GF-D8 (cell line): ENCODE results near the gene FXYD6.
"Not testable (repeated sequence)": the region's sequence is repeated elsewhere in the genome, so short reads cannot be mapped to it uniquely, and the experiment has no call there.

Experiments
- DNase-seq: peaks from one replicate; lab custom pipeline; 2025; lab: John Stamatoyannopoulos, UW

FXYD6 gene

GRCh38 chr11:117868815-117869561 lies 7.5 kb downstream of the FXYD6 start:
- no peak for DNase-seq

GRCh38 chr11:117868088-117868487 lies 8.4 kb downstream of the FXYD6 start:
- DNase-seq = no peak

- no peak for DNase-seq
Measured at GRCh38 chr11:117866526-117866925, 9.9 kb downstream of the FXYD6 start.

GRCh38 chr11:117865546-117865945 lies 10.9 kb downstream of the FXYD6 start:
- not testable (repeated sequence) for DNase-seq

GRCh38 chr11:117863383-117863782 lies 13.1 kb downstream of the FXYD6 start:
- no peak for DNase-seq

GRCh38 chr11:117862753-117863152 lies 13.7 kb downstream of the FXYD6 start:
- DNase-seq = no peak

GRCh38 chr11:117862019-117862725 lies 14.3 kb downstream of the FXYD6 start:
- DNase-seq = no peak

- no peak for DNase-seq
Measured at GRCh38 chr11:117861151-117862018, 15.1 kb downstream of the FXYD6 start.

- no peak for DNase-seq
Measured at GRCh38 chr11:117860139-117860538, 16.3 kb downstream of the FXYD6 start.

- no peak for DNase-seq
Measured at GRCh38 chr11:117859488-117860112, 16.9 kb downstream of the FXYD6 start.

- no peak for DNase-seq
Measured at GRCh38 chr11:117859061-117859460, 17.4 kb downstream of the FXYD6 start.

GRCh38 chr11:117857734-117858414 lies 18.6 kb downstream of the FXYD6 start:
- no peak for DNase-seq

- DNase-seq = no peak
Measured at GRCh38 chr11:117855912-117856651, 20.4 kb downstream of the FXYD6 start.

GRCh38 chr11:117855186-117855845 lies 21.1 kb downstream of the FXYD6 start:
- no peak for DNase-seq

GRCh38 chr11:117852309-117852708 lies 24.1 kb downstream of the FXYD6 start:
- no peak for DNase-seq

GRCh38 chr11:117851852-117852251 lies 24.6 kb downstream of the FXYD6 start:
- DNase-seq = no peak

- DNase-seq = no peak
Measured at GRCh38 chr11:117851106-117851505, 25.4 kb downstream of the FXYD6 start.

- no peak for DNase-seq
Measured at GRCh38 chr11:117849781-117850414, 26.6 kb downstream of the FXYD6 start.

GRCh38 chr11:117843666-117844484 lies 32.6 kb downstream of the FXYD6 start:
- DNase-seq = no peak
